GM18526 (cell line): ENCODE data around the gene TRAPPC2L.

Source experiments
- POLR2A ChIP-seq: IDR thresholded peaks from 3 replicates; pipeline ENCODE4 v1.6.1; 2011; ENCODE audit not compliant: insufficient read length; ENCODE audit errors: extremely low read depth

Gene TRAPPC2L

DNA sequence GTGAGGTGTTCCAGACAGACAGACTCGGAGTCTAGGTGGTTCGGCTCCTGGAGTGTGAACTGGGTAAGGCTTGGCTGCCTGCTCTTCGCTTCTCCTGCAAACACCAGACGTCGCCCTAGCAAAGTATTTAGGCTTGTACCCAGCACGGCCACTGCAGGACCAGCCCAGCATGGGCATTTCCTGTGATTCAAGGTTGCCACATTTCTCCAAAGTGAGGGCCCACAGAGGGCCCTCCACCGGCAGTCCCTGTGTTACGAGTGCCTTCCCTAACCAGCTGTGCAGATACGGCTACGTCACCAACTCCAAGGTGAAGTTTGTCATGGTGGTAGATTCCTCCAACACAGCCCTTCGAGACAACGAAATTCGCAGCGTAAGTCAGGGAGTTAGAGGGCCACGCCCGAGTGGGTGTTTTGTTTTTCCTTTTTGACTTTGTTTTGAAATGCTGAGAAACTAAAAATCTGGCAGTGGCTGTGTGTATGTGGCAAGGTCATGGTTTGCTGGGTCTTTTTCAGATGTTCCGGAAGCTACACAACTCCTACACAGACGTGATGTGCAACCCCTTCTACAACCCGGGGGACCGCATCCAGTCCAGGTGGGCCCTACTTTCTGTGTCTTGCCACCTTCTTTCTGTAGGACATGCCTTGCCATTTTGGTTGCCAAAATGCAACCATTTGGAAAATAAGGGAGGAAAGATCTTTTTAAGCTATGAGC is 2.6 kb downstream of the TRAPPC2L start:
- TF ChIP-seq POLR2A, result no peak

DNA sequence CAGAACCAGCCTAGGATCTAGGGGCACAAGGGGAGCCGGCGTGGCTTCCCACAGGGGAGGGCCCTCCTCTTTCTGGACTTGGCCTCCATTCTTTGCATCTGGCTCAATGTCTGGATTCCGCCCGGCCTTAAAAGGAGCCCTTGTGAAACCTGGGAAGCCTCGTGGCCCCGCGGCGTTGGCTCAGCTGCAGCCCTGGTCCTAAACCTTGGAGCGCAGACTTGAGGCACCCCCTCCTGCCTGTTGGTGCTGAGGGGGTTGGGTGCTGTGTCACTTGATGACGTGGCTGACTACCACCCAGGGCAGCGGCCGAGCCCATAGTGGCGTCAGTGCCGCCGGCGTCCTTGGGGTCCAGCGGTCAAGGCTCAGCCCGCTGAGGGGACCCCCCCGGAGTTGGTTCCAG is 4.4 kb downstream of the TRAPPC2L start:
- TF ChIP-seq POLR2A, result no peak

GRCh38 chr16:88862968-88863367 is 6.0 kb downstream of the TRAPPC2L start:
- no peak for TF ChIP-seq POLR2A

- no peak for TF ChIP-seq POLR2A
These were observed 6.5 kb downstream of the TRAPPC2L start for GRCh38 chr16:88863426-88863825.

- no peak for TF ChIP-seq POLR2A
These were observed 7.2 kb downstream of the TRAPPC2L start for GRCh38 chr16:88864099-88864498.

DNA sequence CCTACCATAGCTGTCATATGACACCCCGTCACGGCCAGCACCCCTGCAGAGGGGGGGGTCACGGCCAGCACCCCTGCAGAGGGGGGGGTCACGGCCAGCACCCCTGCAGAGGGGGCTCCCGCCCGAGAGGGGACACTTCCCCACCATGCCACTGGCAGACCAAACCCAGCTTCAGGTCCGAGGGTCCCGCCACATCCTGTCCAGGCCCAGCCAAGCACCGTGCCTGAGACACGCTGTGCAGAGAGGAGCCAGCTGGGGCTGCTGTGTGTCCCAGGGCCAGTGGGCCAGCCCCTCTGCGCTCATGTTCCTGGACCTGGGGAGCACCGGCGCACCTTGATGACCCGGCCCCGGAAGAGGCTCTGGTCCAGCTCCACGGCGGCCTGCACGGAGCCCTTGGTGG is 7.6 kb downstream of the TRAPPC2L start:
- no peak for TF ChIP-seq POLR2A

DNA sequence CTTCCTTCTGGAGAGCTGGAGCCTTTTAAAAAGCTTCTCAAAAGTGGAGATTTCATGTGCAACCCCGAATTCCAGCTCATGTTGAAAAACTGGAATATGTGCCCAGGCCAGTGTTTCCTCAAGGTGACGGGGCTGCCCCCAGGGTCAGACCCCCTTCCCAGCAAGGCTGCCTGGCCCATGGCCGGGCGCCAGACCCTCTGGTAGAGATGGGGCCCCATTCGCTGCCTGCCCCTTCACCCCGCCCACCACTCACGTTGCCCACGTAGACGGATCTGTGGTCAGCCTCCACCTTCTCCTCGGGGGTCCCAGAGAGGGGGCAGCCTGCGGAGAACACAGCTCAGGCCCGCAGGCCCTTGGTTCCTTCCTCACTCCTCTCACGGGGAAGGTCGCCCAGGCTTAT is 8.4 kb downstream of the TRAPPC2L start:
- no peak for TF ChIP-seq POLR2A

- TF ChIP-seq POLR2A, result no peak
These were observed 8.8 kb downstream of the TRAPPC2L start for GRCh38 chr16:88865742-88866141.

DNA sequence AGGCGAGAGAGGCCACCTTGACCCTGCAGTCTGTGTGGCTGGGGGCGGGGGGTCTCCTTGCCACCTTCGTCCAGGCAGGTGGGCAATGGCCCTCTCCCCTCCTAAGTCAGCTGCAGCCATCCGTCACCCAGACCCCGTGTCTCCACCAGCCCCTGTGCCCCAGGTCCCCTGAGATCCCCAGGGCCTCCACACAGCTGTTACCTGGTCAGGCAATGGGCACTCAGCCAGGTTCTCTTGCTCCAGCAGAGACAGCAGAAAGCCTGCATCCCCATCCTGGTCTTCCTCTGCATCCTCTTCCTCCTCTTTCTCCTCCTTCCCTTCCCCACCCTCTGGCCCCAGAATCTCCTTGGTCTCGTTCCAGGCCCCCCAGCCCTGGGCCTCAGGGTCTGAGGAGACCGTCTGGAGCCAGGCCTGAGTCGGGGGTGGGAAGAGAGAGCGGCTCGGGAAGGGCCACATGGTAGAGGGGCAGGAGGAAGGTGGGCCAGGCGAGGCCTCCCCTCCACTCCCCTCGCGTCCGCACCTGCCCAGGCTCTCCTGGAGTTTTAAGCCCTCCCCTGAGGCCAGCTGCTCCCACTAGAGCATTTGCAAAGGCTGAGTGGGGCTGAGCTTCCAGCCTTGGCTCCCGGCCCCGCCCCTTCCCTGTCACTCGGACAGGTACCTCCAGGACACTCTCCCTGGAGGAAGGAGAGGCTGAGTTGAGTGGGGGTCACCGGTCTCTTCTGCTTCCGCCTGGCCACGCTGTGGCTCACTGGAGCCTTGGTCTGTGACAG is 9.4 kb downstream of the TRAPPC2L start, which contains the start of gene PABPN1L:
PABPN1L (minus strand) TSS at position 510 of the 770 bp plus-strand sequence; CDS start at position 456, 54 bp downstream.
- no peak for TF ChIP-seq POLR2A

GRCh38 chr16:88867581-88868246 is 10.8 kb downstream of the TRAPPC2L start:
- TF ChIP-seq POLR2A, result no peak

DNA sequence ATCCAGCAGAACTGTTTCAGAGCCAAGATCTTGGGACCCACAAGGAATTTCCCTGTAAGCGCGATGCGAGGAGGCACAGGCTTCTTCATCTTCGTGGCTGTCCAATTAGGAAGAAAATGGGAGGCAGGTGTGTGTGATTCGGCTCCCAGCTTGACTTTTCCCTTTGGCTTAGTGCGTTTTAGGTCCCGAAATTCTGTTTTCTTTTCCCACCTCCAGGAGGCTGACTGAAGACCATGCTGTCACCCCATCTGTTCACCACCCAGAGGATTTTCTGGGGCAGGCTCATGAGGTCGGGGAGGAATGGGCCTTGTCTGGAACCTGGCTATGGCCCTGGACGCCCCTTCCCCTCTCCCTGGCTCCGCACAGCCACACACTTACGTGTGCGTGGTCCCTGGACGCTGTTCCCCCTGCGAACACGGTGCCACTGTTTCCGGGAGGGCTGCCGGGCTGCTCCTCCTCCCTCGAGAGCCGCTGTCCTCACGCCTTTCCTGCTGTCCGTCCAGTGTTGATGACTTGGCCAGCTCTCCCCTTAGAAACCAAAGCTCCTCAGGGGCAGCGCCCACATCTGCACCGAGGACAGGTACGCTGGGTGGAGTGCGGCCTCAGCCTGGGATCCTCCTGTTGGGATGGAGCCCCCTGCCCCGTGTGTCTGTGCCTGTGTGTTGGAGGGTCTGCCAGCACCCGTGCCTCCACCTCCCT is 12.2 kb downstream of the TRAPPC2L start:
- TF ChIP-seq POLR2A, result no peak

DNA sequence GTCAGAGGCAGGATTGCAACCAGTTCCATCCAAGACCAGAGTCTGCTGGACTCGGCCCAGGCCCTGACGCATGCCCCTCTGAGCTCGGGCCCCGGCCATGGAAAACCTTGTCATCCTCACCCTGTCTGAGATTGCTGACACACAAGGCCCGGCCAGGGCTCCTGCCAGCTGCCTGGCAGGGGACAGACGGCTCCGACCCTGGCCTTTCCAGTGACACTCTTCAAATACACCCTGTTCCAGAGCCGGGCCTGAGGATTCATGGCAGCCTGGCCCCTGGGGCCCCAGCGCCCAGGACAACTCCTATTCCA is 12.7 kb downstream of the TRAPPC2L start:
- TF ChIP-seq POLR2A, result no peak

- TF ChIP-seq POLR2A, result no peak
These were observed 13.9 kb downstream of the TRAPPC2L start for GRCh38 chr16:88870608-88871348.

- no peak for TF ChIP-seq POLR2A
These were observed 14.4 kb downstream of the TRAPPC2L start for GRCh38 chr16:88871349-88871702.
